ENCODE data around the gene SERAC1.
"Not testable (repeated sequence)": the region's sequence is repeated elsewhere in the genome, so short reads cannot be mapped to it uniquely, and the experiment has no call there.

SERAC1 gene

DNA sequence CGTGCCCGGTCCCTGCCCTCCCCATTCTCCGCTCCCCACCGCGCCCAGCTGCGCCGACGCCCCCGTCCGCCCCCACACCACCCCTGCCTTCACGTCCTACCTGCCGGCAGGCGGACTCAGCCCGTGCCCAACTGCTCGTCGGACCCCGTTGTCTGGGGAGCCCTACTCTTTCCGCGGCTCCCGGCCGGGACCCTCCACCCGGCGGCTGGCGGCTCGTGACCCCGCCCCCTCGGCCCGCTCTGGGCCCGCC lies at the start of gene SERAC1:
Gene SERAC1, minus strand, starts transcription at position 223 of the 250 bp plus-strand sequence. CDS start 9,899 bp downstream, outside the sequence.
- no peak for DNase-seq (ENCODE audit: extremely low read depth in 1 of 2, low read depth in 1 of 2)

DNA sequence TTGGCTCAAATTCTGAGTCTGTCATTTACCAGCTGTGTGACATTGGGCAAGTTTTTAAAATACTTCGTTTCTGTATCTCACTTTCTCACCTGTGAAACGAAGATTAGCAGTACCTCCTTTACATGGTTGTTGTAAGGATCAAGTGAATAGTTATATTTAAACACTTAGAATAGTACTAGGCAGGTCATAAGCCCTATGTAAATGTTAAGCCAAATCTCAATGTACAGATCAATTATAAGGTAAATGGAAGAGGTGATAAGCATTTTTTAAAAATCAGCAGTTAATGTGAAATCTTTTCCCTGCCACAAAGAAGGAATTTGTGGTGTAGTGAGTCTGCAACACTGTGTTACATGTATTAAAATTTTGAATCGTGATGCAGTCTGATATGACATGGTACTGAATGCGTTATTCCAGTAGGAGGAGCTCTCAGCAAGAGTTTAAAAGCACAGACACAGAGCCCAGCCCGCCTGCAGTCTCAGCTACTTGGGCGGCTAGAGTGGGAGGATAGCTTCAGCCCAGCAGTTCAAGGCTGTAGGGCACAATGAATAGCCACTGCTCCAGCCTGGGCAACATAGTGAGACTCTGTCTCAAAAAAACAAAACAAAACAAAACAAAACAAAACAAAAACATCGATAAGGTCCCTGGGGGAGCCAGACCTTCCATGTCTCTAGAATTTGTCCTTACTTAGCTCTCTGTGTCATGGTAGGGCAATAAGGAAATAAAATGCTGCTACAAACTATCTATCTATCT lies 46.0 kb upstream of the SERAC1 start:
- DNase-seq (ENCODE audit: extremely low read depth in 1 of 2, low read depth in 1 of 2), result peak in 1 of 2 donors; percentile 11

DNA sequence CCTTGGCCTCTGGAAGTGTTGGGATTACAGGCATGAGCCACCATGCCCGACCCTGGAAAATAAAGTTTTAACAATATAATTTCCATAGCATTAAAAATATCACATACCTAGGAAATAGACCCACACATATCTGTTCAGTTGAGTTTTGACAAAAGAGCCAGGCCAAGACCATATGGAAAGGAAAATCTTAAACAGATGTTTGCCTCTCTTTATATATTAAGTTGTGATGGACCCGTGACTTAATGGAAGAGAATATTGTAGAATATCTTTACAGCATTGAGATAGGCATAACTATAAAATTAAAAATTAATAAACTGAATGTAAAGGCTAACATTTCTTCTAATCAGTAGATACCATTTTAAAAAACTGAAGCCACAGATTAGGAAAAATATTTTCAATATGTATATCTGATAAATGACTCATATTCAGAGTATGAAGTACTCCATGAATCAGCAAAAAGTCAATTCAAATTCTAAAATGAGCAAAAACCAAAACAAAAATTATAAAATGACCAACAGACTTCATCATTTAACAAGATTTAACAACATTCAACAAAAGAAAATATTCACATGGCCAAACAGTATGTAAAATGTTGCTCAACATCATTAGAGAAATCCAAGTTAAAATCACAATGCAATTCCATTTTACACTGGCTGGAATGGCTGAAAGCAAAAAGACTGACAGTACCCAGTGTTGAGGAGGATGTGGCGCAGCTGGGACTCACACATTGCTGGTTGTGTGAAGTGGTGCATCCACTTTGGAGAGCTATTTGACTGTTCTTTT lies 43.4 kb upstream of the SERAC1 start:
- no peak for DNase-seq (ENCODE audit: extremely low read depth in 1 of 2, low read depth in 1 of 2)

DNA sequence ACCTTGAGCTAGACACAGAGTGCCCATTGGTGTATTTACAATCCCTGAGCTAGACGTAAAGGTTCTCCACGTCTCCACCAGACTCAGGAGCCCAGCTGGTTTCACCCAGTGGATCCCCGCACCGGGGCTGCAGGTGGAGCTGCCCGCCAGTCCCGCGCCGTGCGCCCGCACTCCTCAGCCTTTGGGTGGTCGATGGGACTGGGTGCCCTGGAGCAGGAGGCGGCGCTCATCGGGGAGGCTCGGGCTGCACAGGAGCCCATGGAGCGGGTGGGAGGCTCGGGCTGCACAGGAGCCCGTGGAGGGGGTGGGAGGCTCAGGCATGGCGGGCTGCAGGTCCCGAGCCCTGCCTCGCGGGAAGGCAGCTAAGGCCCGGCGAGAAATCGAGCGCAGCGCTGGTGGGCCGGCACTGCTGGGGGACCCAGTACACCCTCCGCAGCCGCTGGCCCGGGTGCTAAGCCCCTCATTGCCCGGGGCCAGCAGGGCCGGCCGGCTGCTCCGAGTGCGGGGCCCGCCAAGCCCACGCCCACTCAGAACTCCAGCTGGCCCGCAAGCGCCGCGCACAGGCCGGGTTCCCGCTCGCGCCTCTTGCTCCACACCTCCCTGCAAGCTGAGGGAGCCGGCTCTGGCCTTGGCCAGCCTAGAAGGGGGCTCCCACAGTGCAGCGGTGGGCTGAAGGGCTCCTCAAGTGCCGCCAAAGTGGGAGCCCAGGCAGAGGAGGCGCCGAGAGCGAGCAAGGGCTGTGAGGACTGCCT lies 41.7 kb upstream of the SERAC1 start:
- DNase-seq (ENCODE audit: extremely low read depth in 1 of 2, low read depth in 1 of 2), result not testable (repeated sequence)

DNA sequence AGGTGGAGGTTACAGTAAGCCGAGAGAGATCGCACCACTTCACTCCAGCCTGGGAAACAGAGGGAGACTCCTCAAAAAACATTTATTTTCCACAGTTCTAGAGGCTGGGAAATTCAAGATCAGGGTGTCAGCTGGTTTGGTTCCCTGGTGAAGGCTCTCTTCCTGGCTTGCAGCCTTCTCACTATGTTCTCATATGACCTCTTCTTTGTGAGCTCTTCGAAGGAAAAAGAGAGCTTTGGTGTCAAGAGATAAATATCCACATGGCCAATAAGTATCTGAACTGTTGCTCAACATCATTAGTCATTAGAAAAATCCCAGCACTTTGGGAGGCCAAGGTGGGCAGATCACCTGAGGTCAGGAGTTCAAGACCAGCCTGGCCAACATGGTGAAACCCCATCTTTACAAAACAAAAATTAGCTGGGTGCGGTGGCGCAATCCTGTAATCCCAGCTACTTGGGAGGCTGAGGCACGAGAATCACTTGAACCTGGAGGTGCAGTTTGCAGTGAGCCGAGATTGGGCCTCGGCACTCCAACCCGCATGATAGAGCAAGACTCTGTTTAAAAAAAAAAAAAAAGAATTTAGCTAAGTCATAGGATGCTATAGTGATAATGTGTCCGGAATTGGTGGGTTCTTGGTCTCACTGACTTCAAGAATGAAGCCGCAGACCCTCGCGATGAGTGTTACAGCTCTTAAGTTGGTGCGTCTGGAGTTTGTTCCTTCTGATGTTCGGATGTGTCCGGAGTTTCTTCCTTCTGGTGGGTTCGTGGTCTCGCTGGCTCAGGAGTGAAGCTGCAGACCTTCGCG lies 40.4 kb upstream of the SERAC1 start:
- not testable (repeated sequence) for DNase-seq (ENCODE audit: extremely low read depth in 1 of 2, low read depth in 1 of 2)

DNA sequence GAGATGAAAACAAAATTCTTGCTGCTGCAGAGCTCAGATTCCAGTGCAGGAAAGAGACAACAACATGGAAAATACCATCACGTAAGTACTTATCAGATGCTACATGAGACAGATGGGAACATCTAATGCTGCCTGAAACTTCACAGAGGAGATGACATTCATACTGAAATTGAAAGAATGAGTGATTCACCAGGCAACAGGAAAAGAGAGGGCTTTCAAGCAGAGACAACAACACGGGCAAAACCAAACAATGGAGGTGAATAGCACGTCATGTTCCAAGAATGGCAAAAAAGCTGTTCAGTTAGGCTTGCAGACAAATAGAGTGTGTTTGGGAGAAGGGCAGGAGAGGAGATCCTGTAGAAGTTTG lies 39.3 kb upstream of the SERAC1 start:
- DNase-seq (ENCODE audit: extremely low read depth in 1 of 2, low read depth in 1 of 2), result no peak

DNA sequence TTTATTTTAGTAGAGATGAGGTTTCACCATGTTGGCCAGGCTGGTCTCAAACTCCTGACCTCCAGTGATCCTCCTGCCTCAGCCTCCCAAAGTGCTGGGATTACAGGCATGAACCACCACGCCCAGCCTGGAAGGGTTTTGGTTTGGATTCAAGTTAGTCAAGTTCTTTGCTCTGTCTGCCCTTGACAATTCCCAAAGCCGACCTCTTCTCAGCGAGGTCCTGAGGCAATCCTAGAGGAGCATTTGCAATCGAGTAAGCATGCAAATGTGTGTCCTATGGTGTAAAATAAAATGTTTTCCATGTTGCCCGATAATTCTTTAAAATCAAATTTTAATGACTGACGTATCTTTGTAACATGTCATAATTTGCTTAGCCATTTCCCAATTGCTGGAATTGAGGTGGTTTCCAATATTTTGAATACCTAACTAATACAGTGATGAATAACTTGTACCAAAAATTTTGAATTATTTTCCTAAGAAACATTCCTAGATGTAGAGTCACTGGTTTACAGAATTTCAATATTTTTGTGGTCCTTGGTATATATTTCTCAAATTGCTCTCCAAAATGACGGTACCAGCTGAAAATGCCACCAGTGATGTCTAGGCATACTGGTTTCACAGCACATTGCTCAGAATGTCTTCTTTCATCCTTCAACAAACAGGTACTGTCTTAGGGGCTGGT lies 38.8 kb upstream of the SERAC1 start:
- DNase-seq (ENCODE audit: extremely low read depth in 1 of 2, low read depth in 1 of 2), result no peak

DNA sequence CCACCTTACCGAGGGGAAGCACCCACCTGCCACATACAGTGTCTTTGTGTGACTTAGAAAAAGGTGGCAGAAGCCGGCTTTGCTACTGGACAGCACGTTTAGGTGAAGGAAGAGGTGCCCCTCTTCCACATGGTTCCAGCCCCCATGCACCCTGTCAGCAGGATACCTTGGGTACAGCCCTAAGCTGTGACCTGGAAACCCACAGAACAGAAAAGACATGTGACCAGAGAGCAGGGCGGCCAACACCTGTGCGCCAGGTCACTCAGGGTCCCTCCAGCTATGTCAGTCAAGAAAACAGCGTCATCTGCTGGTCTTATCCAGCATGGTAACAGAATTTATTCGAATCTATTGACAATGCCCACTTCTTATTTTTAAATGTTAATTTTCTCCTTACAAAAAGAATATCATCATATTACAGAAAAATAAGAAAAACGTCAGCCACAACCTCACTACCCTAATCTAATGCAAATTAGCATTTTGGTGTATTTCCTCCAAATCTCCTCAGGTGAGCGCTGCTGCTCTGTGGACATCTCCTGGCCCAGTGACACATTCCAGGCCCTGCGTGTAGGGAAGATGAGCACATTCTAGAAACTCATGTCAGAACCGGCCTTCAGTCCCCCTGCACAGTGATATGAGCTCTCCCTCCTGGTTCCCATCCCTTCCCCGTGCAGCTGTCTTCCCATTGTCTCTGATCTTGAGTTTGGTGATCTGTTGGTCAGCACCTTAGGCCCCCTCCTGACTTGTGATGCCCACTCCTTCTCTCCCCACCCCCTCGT lies 37.3 kb upstream of the SERAC1 start:
- no peak for DNase-seq (ENCODE audit: extremely low read depth in 1 of 2, low read depth in 1 of 2)

DNA sequence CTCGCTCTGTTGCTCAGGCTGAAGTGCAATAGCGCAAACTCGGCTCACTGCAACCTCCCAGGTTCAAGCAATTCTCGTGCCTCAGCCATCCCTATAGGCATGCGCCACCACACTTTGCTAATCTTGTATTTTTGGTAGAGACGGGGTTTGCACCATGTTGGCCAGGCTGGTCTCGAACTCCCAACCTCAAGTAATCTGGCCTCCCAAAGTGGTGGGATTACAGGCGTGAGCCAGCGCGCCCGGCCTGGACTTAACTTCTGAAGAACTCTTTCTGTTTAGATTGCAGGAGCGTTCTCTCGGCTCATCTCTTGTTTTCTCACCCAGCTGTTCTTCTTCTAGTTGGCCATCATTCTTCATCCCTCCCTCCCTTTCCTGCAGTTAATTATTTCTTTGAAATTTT lies 30.4 kb upstream of the SERAC1 start:
- no peak for DNase-seq (ENCODE audit: extremely low read depth in 1 of 2, low read depth in 1 of 2)

DNA sequence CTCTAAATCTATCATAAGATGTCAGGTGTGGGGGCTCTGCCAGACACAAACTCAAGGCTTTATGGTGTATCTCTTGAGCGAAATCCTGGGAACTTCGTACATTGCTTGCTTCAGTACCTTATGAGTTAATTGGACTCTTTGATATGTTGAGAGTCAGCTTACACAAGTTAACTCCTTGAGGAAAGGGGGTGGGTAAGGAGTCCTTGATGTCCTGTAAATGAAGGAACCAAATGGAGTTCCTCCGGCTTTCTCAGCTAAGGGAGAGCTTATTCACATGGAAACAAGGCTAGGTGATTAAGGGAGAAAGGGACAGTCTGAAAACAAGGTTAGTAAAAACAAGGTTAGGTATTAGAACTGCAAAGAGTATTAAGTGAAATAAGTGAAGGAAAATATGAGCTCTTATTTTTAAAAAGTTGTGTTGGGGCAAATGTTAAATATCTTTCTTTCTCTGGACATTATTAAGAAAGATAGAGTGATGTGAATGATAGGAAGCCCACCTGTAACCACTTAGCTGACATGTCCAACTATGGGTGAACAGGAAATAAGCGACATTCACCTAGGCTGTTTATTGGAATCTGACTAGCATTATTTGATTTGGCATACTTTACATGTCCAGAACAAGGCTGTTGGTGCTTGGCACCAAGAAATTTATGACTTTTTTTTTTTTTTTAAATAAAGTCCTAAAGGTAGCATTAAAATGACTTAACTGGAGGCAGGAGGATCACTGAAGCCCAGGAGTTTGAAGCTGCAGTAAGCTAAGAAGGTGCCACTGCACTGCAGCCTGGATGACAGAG lies 26.6 kb upstream of the SERAC1 start:
- DNase-seq (ENCODE audit: extremely low read depth in 1 of 2, low read depth in 1 of 2), result no peak

DNA sequence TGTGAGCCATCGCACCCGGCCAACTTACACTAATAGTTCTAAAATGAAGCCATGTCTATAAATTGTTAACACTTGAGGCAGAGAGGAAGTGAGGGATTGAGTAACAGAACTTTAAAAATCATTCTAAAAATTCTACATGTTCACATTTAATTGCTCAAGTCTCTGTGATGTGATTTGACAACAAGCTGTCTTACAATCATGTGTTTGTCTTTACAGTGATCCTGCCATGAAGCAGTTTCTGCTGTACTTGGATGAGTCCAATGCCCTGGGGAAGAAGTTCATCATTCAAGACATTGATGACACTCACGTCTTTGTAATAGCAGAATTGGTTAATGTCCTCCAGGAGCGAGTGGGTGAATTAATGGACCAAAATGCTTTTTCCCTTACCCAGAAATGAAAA lies 23.7 kb upstream of the SERAC1 start:
- DNase-seq (ENCODE audit: extremely low read depth in 1 of 2, low read depth in 1 of 2), result no peak

DNA sequence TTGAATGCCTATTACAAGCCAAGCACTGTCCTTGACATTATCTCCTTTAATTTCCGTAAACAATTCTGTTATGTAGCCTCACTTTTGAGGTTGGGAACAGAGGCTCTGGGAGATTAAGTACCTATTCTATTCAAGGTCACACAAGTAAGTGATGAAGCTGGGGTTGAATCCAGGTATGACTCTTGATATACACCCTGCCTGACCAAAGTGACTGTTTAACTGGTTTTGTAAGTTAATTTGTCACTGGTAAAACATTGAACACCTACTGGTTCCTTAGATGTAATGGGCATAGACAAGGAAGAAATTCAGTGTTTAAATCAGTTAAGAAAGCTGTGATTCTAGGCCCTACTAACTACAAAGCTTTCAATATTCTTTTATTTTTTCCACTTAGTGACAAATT lies 23.0 kb upstream of the SERAC1 start:
- no peak for DNase-seq (ENCODE audit: extremely low read depth in 1 of 2, low read depth in 1 of 2)

DNA sequence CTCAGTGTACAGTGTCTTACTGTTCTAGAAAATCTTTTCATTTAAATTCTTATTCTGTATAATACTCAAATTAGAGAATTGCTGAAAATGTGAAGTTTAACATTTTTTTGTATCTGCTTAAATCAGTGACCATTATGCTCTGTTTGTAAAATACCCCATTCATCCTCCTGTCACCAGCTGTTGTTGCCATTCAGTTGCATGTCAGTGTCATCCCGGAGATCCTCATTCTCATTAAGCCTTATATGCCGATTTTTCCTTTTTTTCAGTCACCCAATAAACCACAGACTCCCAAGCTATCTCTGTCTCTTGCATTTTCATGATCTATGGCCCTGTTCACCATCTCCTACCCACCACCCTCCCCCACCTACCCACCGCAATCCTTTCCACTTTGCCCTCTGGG lies 20.5 kb upstream of the SERAC1 start:
- DNase-seq (ENCODE audit: extremely low read depth in 1 of 2, low read depth in 1 of 2), result no peak

DNA sequence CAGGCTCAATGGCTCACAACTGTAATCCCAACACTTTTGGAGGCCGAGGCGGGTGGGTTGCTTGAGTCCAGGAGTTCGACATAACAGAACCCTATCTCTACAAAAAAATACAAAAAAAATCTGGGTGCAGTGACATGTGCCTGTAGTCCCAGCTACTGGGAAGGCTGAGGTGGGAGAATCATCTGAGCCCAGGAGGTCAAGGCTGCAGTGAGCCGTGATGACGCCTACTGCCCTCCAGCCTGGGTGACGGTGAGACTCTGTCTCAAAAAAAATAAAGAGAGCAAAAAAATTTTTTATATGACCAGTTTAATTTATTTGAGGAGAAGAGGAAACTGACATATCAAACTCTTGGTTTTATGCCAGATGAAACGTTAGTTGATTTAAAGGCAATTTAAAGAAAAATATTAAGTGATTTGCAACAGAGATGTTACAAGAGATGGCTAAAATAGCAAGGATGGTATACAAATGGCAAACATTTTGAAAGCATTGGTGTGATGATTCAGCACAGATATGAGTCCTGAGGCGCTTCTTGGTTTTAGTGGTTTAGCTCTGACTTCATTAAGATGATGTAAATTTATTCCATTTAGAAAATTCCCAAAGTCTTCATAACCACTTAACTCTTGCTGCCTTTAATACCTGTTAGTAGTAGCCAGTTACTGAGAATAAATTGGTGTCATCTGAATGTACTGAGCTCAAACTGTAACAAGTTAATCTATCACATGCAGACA lies 17.8 kb upstream of the SERAC1 start:
- no peak for DNase-seq (ENCODE audit: extremely low read depth in 1 of 2, low read depth in 1 of 2)

DNA sequence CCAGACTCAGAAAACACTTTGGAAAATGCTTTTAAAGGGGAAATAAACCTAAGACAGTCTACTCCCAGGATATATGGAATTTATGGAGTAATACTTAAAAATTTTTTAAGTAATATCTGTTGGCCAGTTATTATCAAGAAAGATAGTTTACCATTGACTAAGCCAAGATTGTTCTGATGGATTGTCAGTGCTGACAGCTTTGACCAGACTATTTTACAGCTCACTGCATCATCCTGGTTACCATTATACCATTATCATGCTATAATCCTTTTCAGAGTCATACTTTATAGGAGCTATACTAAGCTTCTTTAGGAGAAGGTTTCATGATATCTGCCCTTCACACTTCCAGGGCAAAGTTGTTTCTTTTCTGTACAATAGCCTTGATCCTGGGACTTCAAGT lies 16.5 kb upstream of the SERAC1 start:
- no peak for DNase-seq (ENCODE audit: extremely low read depth in 1 of 2, low read depth in 1 of 2)

DNA sequence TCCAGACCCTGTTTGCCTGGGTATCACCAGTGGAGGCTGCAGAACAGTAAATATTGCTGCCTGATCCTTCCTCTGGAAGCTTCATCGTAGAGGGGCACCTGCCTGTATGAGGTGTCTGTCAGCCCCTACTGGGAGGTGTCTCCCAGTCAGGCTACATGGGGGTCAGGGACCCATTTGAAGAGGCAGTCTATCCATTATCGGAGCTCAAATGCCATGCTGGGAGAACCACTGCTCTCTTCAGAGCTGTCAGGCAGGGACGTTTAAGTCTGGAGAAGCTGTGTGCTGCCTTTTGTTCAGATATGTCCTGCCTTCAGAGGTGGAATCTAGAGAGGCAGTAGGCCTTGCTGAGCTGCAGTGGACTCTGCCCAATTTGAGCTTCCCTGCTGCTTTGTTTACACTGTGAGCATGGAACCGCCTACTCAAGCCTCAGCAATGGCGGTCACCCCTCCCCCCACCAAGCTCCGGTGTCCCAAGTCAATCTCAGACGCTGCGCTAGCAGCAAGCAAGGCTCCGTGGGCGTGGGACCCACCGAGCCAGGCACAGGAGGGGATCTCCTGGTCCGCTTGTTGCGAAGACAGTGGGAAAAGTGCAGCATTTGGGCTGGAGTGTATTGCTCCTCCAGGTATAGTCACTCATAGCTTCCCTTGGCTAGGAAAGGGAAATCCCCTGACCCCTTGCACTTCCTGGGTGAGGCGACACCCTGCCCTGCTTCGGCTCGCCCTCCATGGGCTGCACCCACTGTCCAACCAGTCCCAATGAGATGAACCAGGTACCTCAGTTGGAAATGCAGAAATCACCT lies 15.3 kb upstream of the SERAC1 start:
- DNase-seq (ENCODE audit: extremely low read depth in 1 of 2, low read depth in 1 of 2), result not testable (repeated sequence)

DNA sequence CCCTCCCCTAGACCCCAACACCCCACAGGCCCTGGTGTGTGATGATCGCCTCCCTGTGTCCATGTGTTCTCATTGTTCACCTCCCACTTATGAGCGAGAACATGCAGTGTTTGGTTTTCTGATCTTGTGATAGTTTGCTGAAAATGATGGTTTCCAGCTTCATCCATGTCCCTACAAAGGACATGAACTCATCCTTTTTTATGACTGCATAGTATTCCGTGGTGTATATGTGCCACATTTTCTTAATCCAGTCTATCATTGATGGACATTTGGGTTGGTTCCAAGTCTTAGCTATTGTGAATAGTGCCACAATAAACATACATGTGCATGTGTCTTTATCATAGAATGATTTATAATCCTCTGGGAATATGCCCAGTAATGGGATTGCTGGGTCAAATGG lies 9.7 kb upstream of the SERAC1 start:
- DNase-seq (ENCODE audit: extremely low read depth in 1 of 2, low read depth in 1 of 2), result not testable (repeated sequence)

DNA sequence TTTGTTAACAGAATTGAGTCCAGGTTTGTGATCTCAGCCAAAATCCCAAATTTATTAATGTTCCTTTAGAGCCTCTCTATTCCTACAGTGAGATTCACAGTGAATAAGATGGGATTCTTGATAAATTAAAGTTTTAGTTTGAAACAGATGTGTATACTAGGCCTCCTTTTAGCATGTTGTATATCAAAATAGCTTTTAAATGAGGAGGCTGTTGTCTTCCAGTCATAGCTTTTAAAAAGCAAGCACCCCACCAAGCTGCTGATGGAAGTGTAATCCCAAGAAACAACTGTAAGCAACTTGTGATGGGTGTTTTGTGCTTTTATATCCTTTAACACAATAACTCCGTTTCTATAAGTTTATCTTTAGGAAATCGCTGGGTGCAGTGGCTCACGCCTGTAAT lies 7.0 kb upstream of the SERAC1 start:
- no peak for DNase-seq (ENCODE audit: extremely low read depth in 1 of 2, low read depth in 1 of 2)

All from activated CD8-positive, alpha-beta memory T cell treated with anti-CD3 and anti-CD28 coated beads for 1 hour (primary cell).